MM.1S (cell line): ENCODE measurements around the gene NRM.
A peak's percentile ranks its signal among the peaks of the same experiment; 100 is the strongest.
"Not testable (repeated sequence)": the region's sequence is repeated elsewhere in the genome, so short reads cannot be mapped to it uniquely, and the experiment has no call there.

Experiments used
- DNase-seq: peaks from one replicate; pipeline ENCODE4 v3.0.0-alpha.2; 2015
- H2AFZ ChIP-seq: fragments of 300-600 bp; sonication (generic); 2 replicates; pipeline ENCODE4 v1.6.0; 2016; ENCODE audit warnings: antibody characterized with exemption, low read length
- H3F3A ChIP-seq: fragments of 300-600 bp; sonication (generic); 2 replicates; pipeline ENCODE4 v1.6.1; 2016; ENCODE audit warnings: mild to moderate bottlenecking, antibody characterized with exemption, low read length, moderate library complexity, mixed read lengths; ENCODE audit not compliant: insufficient read depth
- H3K27ac ChIP-seq: fragments of 300-600 bp; sonication (generic); 2 replicates; pipeline ENCODE4 v1.5.1; 2016; ENCODE audit warnings: mild to moderate bottlenecking, low read length
- H3K27me3 ChIP-seq: fragments of 300-600 bp; sonication (generic); replicated peaks from 2 replicates; pipeline ENCODE4 v1.6.0; 2016; ENCODE audit warnings: low read length; ENCODE audit not compliant: insufficient read depth
- H3K36me3 ChIP-seq: fragments of 300-600 bp; sonication (generic); replicated peaks from 2 replicates; pipeline ENCODE4 v1.6.1; 2016; ENCODE audit warnings: mild to moderate bottlenecking, low read length, mixed read lengths; ENCODE audit not compliant: insufficient read depth
- H3K4me1 ChIP-seq: fragments of 300-600 bp; sonication (generic); 2 replicates; pipeline ENCODE4 v1.6.1; 2016; ENCODE audit warnings: low read length, mixed read lengths
- H3K4me2 ChIP-seq: fragments of 300-600 bp; sonication (generic); 2 replicates; pipeline ENCODE4 v1.6.0; 2016; ENCODE audit warnings: low read depth, low read length
- H3K4me3 ChIP-seq: fragments of 300-600 bp; sonication (generic); 2 replicates; pipeline ENCODE4 v1.5.1; 2016; ENCODE audit warnings: low read length, mixed read lengths
- H3K79me2 ChIP-seq: fragments of 300-600 bp; sonication (generic); 2 replicates; pipeline ENCODE4 v1.6.1; 2016; ENCODE audit warnings: mixed run types, low read length, mixed read lengths
- H3K9ac ChIP-seq: fragments of 300-600 bp; sonication (generic); 2 replicates; pipeline ENCODE4 v1.6.1; 2016; ENCODE audit warnings: low read length, mixed read lengths
- H3K9me2 ChIP-seq: fragments of 300-600 bp; sonication (generic); replicated peaks from 2 replicates; pipeline ENCODE4 v1.6.1; 2016; ENCODE audit warnings: mild to moderate bottlenecking, low read length, mixed read lengths; ENCODE audit not compliant: insufficient read depth
- H3K9me3 ChIP-seq: fragments of 300-600 bp; sonication (generic); replicated peaks from 2 replicates; pipeline ENCODE4 v1.6.1; 2016; ENCODE audit warnings: mild to moderate bottlenecking, low read length, mixed read lengths; ENCODE audit not compliant: insufficient read depth
- H4K20me1 ChIP-seq: fragments of 300-600 bp; sonication (generic); 2 replicates; pipeline ENCODE4 v1.6.1; 2016; ENCODE audit warnings: mild to moderate bottlenecking, low read length, moderate library complexity, mixed read lengths; ENCODE audit not compliant: insufficient read depth
- EZH2 ChIP-seq: fragments of 300-600 bp; sonication (generic); optimal IDR thresholded peaks from 2 replicates; pipeline ENCODE3; 2017; ENCODE audit warnings: low read depth, mild to moderate bottlenecking, antibody characterized with exemption, low read length, mixed read lengths
- EZH2phosphoT487 ChIP-seq: fragments of 300-600 bp; sonication (generic); IDR thresholded peaks from 2 replicates; pipeline ENCODE4 v1.6.1; 2018; ENCODE audit warnings: antibody characterized with exemption, low read length
- TF ChIP-seq, protein P1 (sequence below): fragments of 300-600 bp; sonication (generic); IDR thresholded peaks from 2 replicates; pipeline ENCODE4 v1.5.1; 2016; ENCODE audit warnings: antibody characterized with exemption, low read length, mixed read lengths

NRM gene

GRCh38 chr6:30724906-30725667, 34.3 kb upstream of the NRM start:
- H3K4me1 ChIP-seq = peaks cover 21% of the 10 kb centered on the region
- peaks cover 71% of the 10 kb centered on the region for H3F3A ChIP-seq
- no peak overlapping the region for H3K4me2 ChIP-seq
- H3K36me3 ChIP-seq = no peaks in the 10 kb centered on the region
- H3K27ac ChIP-seq = no peak overlapping the region; the same call in 1 of the 2 replicates
- DNase-seq = no peak
- no peak overlapping the region for H2AFZ ChIP-seq
- TF ChIP-seq EZH2phosphoT487 (no peak), EZH2 (no peak)
- TF ChIP-seq, protein P1, sequence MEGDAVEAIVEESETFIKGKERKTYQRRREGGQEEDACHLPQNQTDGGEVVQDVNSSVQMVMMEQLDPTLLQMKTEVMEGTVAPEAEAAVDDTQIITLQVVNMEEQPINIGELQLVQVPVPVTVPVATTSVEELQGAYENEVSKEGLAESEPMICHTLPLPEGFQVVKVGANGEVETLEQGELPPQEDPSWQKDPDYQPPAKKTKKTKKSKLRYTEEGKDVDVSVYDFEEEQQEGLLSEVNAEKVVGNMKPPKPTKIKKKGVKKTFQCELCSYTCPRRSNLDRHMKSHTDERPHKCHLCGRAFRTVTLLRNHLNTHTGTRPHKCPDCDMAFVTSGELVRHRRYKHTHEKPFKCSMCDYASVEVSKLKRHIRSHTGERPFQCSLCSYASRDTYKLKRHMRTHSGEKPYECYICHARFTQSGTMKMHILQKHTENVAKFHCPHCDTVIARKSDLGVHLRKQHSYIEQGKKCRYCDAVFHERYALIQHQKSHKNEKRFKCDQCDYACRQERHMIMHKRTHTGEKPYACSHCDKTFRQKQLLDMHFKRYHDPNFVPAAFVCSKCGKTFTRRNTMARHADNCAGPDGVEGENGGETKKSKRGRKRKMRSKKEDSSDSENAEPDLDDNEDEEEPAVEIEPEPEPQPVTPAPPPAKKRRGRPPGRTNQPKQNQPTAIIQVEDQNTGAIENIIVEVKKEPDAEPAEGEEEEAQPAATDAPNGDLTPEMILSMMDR = no peak
- no peaks in the 10 kb centered on the region for H3K9me2 ChIP-seq
- peaks cover 58% of the 10 kb centered on the region for H3K79me2 ChIP-seq
- H3K9ac ChIP-seq = no peak overlapping the region
- no peaks in the 10 kb centered on the region for H3K27me3 ChIP-seq
- H4K20me1 ChIP-seq = peaks cover 28% of the 10 kb centered on the region
- no peaks in the 10 kb centered on the region for H3K9me3 ChIP-seq
- H3K4me3 ChIP-seq = no peak overlapping the region

DNA sequence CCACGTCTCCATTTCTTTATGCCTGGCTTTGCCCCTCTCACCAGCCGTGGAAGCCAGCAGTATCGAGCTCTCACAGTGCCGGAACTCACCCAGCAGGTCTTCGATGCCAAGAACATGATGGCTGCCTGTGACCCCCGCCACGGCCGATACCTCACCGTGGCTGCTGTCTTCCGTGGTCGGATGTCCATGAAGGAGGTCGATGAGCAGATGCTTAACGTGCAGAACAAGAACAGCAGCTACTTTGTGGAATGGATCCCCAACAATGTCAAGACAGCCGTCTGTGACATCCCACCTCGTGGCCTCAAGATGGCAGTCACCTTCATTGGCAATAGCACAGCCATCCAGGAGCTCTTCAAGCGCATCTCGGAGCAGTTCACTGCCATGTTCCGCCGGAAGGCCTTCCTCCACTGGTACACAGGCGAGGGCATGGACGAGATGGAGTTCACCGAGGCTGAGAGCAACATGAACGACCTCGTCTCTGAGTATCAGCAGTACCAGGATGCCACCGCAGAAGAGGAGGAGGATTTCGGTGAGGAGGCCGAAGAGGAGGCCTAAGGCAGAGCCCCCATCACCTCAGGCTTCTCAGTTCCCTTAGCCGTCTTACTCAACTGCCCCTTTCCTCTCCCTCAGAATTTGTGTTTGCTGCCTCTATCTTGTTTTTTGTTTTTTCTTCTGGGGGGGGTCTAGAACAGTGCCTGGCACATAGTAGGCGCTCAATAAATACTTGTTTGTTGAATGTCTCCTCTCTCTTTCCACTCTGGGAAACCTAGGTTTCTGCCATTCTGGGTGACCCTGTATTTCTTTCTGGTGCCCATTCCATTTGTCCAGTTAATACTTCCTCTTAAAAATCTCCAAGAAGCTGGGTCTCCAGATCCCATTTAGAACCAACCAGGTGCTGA, 33.3 kb upstream of the NRM start:
- Histone ChIP-seq H3K79me2 (peaks cover 55% of the 10 kb centered on the region), H4K20me1 (peaks cover 28% of the 10 kb centered on the region), H3F3A (peaks cover 80% of the 10 kb centered on the region), H3K4me1 (peaks cover 21% of the 10 kb centered on the region), H3K4me2 (peak overlapping the region; percentile 23; the same call in 1 of the 2 replicates)
- not testable (repeated sequence) for H3K4me3 ChIP-seq, H3K9me2 ChIP-seq, H3K27me3 ChIP-seq, H2AFZ ChIP-seq, H3K27ac ChIP-seq, H3K9ac ChIP-seq, DNase-seq, H3K9me3 ChIP-seq, H3K36me3 ChIP-seq

DNA sequence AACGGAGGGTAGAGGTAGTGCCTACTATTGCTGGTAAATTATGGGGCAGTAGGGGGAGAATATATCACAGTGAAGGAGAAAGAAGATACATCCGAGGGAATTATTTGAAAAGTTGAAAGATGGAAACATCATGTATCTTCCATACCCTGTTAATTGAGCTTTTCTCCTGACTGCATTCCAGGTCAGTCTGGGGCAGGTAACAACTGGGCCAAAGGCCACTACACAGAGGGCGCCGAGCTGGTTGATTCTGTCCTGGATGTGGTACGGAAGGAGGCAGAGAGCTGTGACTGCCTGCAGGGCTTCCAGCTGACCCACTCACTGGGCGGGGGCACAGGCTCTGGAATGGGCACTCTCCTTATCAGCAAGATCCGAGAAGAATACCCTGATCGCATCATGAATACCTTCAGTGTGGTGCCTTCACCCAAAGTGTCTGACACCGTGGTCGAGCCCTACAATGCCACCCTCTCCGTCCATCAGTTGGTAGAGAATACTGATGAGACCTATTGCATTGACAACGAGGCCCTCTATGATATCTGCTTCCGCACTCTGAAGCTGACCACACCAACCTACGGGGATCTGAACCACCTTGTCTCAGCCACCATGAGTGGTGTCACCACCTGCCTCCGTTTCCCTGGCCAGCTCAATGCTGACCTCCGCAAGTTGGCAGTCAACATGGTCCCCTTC, 32.5 kb upstream of the NRM start:
- Histone ChIP-seq H3K4me1 (peaks cover 28% of the 10 kb centered on the region), H4K20me1 (peaks cover 28% of the 10 kb centered on the region), H3K79me2 (peaks cover 55% of the 10 kb centered on the region), H3K4me2 (peak overlapping the region; percentile 80), H3K4me3 (0 out of 2 replicates have a peak overlapping the region, but pooled peaks have one; percentile 95), H3F3A (peaks cover 87% of the 10 kb centered on the region)
- H3K9ac ChIP-seq, H3K27ac ChIP-seq, H3K36me3 ChIP-seq, H3K27me3 ChIP-seq, H3K9me3 ChIP-seq, H2AFZ ChIP-seq, DNase-seq, H3K9me2 ChIP-seq: not testable (repeated sequence)
